Natural killer cell treated with Interleukin-12 subunit alpha and Interleukin-12 subunit beta and Interleukin-15 and Interleukin-18, amount 100 ng/mL, for 72 hours (primary cell): Measurements from ENCODE around the gene KRT4. TPM values are rescaled to one million over a fixed set of nuclear protein-coding genes. Genes with fewer than 3 reads are reported as not detected.

ENCODE experiments used
- total RNA-seq, 2 donors: library from RNA; stranded (reverse); gene quantifications; one replicate each; pipeline ENCODE4 v1.2.3, GENCODE V29; 2022

The KRT4 gene
- total RNA-seq, 2 donors from 2014 or later: not detected

Other genes with a start within 250 kb of the KRT4 start
- not detected for gene KRT74, start 240.3 kb downstream of the KRT4 start, total RNA-seq
- under 1 TPM in 1 of 2 donors, not detected in 1; 0.43 TPM for gene KRT72, start 212.7 kb downstream of the KRT4 start, total RNA-seq
- under 1 TPM in 1 of 2 donors, not detected in 1; 0.52 TPM for gene KRT73, start 195.6 kb downstream of the KRT4 start, total RNA-seq
- gene KRT2, start 161.9 kb downstream of the KRT4 start, total RNA-seq: not detected
- not detected for gene KRT1, start 133.7 kb downstream of the KRT4 start, total RNA-seq
- gene KRT77, start 110.6 kb downstream of the KRT4 start, total RNA-seq: not detected
- not detected for gene KRT76, start 36.8 kb downstream of the KRT4 start, total RNA-seq
- not detected for gene KRT3, start 18.0 kb downstream of the KRT4 start, total RNA-seq
- gene KRT79, start 20.2 kb upstream of the KRT4 start, total RNA-seq: not detected
- not detected for gene KRT78, start 34.9 kb upstream of the KRT4 start, total RNA-seq
- gene KRT8, start 91.0 kb upstream of the KRT4 start, total RNA-seq: under 1 TPM in 1 of 2 donors, not detected in 1; 0.33 TPM
- gene KRT18, start 135.0 kb upstream of the KRT4 start, total RNA-seq: under 1 TPM; 0.67 to 0.74 TPM
- gene EIF4B, start 192.3 kb upstream of the KRT4 start, total RNA-seq: 100 to 1,000 TPM; 340 to 372 TPM
- 1 to 10 TPM; 2.4 to 2.8 TPM for gene TNS2, start 235.9 kb upstream of the KRT4 start, total RNA-seq